HL-60 (cell line): Measurements from ENCODE around the gene ERP27.
A peak's percentile ranks its signal among the peaks of the same experiment; 100 is the strongest.

ENCODE experiments used
- DNase-seq, 2 experiments: peaks; one replicate each; pipeline ENCODE4 v3.0.0-alpha.2; 2010 to 2020; ENCODE audit warnings: low read depth in 1 of 2, low spot score in 1 of 2
- H3K27ac ChIP-seq: fragments of 250-450 bp; sonication (Bioruptor Pico); replicated peaks from 2 replicates; pipeline ENCODE4 v1.5.1; 2020; ENCODE audit warnings: mild to moderate bottlenecking, moderate library complexity
- H3K27me3 ChIP-seq: fragments of 250-450 bp; sonication (Bioruptor Pico); 2 replicates; pipeline ENCODE4 v1.5.1; 2021; ENCODE audit warnings: mild to moderate bottlenecking, moderate library complexity; ENCODE audit not compliant: insufficient read depth, poor library complexity, severe bottlenecking
- H3K4me3 ChIP-seq: replicated peaks from 2 replicates; pipeline ENCODE4 v1.5.1; 2011; ENCODE audit warnings: mild to moderate bottlenecking, control low read depth, low read length; ENCODE audit not compliant: insufficient read depth
- CTCF ChIP-seq: IDR thresholded peaks from one replicate; pipeline ENCODE4 v1.5.1; 2011; ENCODE audit warnings: low read length, control low read depth, inconsistent platforms; ENCODE audit not compliant: insufficient read depth
- GABPA ChIP-seq: IDR thresholded peaks from 2 replicates; pipeline ENCODE4 v1.6.1; 2012; ENCODE audit warnings: low read depth
- POLR2AphosphoS5 ChIP-seq: IDR thresholded peaks from 2 replicates; pipeline ENCODE4 v1.6.1; 2012; ENCODE audit warnings: low read depth
- SPI1 ChIP-seq: IDR thresholded peaks from 2 replicates; pipeline ENCODE4 v1.6.1; 2012; ENCODE audit warnings: low read depth, mild to moderate bottlenecking, borderline replicate concordance
- TF ChIP-seq, protein P1 (sequence below): IDR thresholded peaks from 2 replicates; pipeline ENCODE4 v1.6.1; 2012; ENCODE audit warnings: low read depth; ENCODE audit not compliant: insufficient replicate concordance

The ERP27 gene

DNA sequence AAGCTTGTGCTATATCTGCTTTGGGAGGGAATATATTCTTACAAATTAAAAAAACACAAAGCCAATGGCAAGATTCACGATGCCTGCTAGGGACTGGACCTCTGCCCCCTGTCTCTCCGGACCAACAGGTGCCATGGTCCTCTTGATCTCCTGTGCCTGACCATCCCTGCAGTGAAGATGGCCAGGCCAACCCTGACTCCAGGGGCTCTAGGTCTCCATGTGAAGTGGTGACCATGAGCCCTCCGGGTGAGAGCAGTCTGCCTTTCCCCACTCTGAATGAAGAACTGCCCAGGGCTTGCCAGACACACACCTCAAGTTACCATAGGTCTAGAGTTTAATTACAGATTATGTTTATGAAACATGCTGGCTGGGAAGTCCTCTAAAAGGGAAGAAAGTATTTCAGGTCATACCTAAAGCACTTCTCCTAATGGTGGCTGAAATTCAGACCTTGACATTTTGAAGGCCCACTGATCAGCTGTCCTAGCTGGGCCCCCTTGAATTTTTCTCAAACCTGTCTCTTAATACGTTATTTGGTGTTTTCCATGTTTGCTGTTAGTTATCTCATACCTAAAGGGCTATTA, 21.7 kb upstream of the ERP27 start:
- TF ChIP-seq SPI1 (0 out of 2 replicates have a peak, but pooled peaks have one; percentile 14), CTCF (no peak), GABPA (no peak), POLR2AphosphoS5 (no peak; the same call in 1 of the 2 replicates)
- TF ChIP-seq, protein P1, sequence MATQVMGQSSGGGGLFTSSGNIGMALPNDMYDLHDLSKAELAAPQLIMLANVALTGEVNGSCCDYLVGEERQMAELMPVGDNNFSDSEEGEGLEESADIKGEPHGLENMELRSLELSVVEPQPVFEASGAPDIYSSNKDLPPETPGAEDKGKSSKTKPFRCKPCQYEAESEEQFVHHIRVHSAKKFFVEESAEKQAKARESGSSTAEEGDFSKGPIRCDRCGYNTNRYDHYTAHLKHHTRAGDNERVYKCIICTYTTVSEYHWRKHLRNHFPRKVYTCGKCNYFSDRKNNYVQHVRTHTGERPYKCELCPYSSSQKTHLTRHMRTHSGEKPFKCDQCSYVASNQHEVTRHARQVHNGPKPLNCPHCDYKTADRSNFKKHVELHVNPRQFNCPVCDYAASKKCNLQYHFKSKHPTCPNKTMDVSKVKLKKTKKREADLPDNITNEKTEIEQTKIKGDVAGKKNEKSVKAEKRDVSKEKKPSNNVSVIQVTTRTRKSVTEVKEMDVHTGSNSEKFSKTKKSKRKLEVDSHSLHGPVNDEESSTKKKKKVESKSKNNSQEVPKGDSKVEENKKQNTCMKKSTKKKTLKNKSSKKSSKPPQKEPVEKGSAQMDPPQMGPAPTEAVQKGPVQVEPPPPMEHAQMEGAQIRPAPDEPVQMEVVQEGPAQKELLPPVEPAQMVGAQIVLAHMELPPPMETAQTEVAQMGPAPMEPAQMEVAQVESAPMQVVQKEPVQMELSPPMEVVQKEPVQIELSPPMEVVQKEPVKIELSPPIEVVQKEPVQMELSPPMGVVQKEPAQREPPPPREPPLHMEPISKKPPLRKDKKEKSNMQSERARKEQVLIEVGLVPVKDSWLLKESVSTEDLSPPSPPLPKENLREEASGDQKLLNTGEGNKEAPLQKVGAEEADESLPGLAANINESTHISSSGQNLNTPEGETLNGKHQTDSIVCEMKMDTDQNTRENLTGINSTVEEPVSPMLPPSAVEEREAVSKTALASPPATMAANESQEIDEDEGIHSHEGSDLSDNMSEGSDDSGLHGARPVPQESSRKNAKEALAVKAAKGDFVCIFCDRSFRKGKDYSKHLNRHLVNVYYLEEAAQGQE = no peak
- H3K4me3 ChIP-seq = peak overlapping the region; percentile 76
- DNase-seq = peak in 1 of 2 experiments; percentile 35
- no peaks in the 10 kb centered on the region for H3K27me3 ChIP-seq
- H3K27ac ChIP-seq = peak overlapping the region; percentile 97

DNA sequence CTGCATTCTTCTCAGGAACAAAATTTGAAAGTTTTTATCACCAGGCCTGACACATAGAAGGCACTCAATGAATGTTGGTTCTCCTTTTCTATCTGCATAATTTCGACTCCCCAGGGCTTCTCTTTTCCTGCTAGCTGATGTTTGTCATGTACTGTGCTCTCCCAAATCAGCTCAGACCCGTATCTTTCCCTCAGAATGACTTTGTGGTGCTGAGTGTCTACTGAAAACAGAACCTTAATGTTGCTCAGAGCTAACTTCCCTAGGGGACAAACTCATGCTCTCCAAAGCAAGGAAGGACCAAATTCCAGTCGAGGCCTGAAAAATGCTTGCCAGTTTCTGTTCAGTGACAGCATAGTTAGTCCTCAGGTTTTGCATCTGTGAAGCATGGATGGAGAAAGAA, 21.1 kb upstream of the ERP27 start:
- Histone ChIP-seq H3K27me3 (no peaks in the 10 kb centered on the region), H3K27ac (peak overlapping the region; percentile 97), H3K4me3 (peak overlapping the region; percentile 76)
- DNase-seq = peak in 1 of 2 experiments; percentile 57
- TF ChIP-seq, protein P1 = no peak
- TF ChIP-seq SPI1 = 0 out of 2 replicates have a peak, but pooled peaks have one; percentile 4
- TF ChIP-seq CTCF = no peak

GRCh38 chr12:14959126-14959440, 20.7 kb upstream of the ERP27 start:
- no peaks in the 10 kb centered on the region for H3K27me3 ChIP-seq
- H3K27ac ChIP-seq = peak overlapping the region; percentile 97
- TF ChIP-seq, protein P1 = no peak
- TF ChIP-seq GABPA = no peak
- TF ChIP-seq CTCF = no peak
- TF ChIP-seq SPI1 = no peak
- no peak; the same call in 1 of the 2 replicates for TF ChIP-seq POLR2AphosphoS5
- peak in 1 of 2 experiments; percentile 49 for DNase-seq
- peak overlapping the region; percentile 76 for H3K4me3 ChIP-seq
